Activated CD4-positive, alpha-beta T cell treated with anti-CD3 and anti-CD28 coated beads, Interleukin-2, Interleukin-4, amounts not matched to agents 100 ng/mL and 50 ng/mL, durations not matched to agents 16 hours and 8 hours (primary cell): Measurements from ENCODE around the gene CDC14B.

ENCODE experiments used
- DNase-seq: peaks from one replicate; pipeline ENCODE4 v3.0.0-alpha.2; 2020; ENCODE audit warnings: low spot score

The CDC14B gene

DNA sequence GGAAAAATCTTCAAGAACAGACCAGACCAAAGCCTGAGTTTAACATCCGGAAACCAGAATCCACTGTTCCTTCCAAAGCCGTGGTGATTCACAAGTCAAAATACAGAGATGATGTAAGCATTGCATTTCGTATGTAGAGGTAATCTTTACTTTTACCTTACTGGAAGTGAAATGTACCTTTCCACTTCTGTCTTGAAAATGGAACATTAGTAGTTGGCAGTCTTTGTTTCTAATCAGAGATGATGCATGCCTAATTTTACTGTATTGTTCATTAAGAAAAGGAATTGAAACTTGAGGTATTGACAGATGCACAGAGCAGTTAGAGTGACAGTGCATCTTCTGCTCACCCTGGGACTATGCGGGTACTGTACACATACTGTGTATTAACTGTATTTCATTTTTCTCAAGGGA lies 135.1 kb downstream of the CDC14B start:
- peak; percentile 68 for DNase-seq

DNA sequence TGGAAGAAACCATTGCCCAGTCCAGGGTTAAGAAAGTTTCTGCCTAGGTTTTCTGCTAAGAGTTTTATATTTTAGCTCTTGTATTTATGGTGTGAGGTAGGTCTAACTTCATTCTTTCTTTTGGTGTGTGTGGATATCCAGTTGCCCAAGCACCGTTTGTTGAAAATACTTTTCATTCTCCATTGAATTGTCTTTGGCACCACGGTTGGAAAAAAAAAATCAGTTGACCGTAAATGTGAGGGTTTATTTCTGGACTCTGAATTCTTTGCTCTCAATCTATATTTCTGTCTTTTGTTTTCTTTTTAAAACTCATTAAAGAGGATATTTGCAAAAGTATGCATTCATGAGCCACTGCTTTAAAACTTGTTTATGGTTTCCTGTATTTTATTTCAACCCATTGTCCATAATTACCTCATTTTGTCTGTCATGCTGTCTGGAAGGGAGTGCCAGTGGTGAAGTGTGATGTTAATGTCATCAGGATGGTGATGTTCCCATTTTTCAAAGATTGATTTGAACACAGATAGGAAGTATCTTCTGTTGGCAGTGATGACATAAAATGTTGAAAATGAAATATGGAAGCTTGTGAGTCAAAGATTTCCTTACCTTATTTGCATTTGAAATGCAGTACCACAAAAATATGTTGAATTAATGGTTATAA lies 135.8 kb downstream of the CDC14B start:
- no peak for DNase-seq

DNA sequence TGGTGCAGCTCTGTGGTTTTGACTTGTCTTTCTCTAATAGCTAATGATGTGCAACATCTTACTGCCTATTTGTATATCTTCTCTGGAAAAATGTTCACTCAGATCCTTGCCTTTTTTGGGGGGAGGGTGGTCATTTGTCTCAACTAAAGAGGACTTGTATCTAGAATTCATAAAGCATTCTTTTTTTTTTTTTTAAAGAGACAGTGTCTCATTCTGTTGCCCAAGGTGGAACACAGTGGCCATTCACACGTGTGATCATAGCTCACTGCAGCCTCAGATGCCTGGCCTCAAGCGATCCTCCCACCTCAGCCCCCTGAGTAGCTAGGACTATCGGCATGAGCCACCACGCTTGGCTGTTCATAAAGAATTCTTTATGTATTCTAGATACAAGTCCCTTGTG lies 136.4 kb downstream of the CDC14B start:
- DNase-seq, result no peak

DNA sequence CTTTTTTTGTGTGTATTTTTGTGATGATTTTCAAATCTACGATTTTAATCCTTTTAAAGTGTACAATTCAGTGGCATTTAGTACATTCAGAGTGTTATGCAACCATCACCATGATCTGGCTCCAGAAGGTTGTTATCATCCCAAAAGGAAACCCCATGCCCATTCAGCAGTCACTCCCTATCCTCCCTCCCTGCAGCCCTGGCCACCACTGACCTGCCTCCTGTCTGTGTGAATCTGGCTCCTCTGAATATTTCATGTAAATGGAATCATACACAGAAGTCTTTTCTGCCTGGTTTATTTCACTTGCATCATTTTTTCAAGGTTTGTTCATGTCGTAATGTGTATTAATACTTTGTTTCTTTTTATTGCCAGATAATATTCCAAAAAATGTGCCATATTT lies 137.2 kb downstream of the CDC14B start:
- DNase-seq, result no peak

DNA sequence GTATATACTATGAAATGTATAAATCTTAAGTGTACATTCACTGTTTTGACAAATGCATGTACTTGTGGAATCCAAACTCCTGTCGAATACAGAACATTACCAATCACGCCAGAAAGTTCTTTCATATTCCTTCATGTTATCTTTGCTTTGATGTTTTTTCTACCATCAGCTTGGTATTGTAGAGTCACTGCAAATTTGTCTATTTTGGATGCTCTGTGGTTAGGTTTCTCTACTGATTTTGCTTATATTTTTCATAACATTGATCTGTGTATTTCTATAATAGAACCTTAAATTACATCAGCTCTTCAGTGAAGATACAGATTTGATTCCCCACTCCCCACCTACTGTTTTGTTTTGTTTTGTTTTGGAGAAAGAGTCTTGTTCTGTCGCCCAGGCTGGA lies 138.9 kb downstream of the CDC14B start:
- peak; percentile 15 for DNase-seq

DNA sequence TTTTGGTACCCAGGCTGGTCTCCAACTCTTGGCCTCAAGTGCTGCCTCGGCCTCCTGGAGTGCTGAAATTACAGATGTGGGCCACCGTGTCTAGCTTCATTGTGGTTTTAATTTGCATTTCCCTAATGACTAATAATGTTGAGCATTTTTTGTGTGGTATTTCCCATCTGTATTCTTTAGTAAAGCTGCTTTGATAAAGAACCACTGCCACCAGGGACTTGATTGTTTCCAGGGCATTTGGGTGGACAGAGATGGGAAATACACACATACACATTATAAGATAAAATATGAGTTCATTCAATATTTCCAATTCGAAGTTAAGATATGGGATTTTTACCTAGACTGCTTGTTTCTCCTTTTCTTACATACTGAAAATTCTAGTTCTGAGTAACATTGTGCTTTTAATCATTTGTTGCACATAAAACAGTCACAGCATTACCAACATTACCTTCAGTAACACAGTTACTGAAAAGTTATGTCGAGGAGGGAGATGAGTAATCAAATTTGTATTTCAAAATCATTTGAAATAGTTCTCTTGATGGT lies 140.7 kb downstream of the CDC14B start:
- DNase-seq, result peak; percentile 77

DNA sequence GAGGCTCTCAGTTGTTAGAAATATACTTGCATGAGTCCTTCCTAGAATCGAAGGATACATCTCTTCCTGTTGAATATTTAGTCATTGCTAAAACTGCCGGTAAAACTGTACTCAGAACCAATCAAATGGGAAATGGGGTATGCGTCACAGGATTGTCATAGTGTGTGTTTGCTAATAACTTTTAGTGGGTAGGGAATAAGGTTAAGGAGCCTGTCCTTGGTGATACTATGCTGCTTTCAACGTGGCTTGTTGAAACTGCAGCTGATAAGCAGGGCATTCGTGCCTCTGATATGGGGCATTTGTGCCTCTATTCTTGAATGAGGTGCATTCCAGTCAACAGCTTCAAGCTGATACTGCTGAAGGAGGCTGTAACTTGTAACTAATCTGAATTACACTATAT lies 143.1 kb downstream of the CDC14B start:
- peak; percentile 80 for DNase-seq

DNA sequence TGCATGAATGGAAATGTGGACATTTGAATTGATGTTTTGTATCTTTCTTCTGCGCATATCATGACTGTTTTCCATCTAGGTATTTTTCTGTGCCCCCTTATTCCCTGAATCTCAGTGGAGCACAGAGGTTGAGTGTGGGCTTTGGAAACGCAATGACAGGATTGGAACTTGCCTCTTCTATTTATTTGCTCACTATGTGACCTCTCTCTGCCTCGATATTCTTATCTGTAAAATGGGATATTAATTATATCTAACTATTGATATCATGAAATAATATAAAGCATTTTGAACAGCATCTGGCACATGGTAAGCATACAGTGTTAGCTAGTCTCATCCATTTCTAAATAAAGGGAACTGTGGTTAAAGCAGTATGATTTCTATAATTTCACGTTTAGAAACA lies 143.6 kb downstream of the CDC14B start:
- no peak for DNase-seq

DNA sequence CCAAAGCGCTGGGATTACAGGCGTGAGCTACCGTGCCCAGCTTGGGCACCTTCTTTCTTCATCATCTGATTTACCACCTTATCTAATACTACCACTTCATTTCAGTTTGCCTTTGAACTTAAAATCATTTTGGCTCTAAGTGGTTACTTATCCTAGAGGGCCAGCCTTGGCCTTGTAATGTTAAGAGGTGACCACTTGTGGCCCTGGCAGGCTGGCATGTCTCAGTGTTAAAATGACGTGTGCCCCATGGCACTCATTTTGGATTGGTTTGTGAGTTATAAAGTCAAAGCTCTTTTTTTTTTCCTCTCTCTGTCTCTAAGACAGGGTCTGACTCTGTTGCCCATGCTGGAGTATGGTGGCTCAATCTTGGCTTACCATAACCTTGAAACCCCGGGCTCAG lies 151.9 kb downstream of the CDC14B start:
- DNase-seq, result no peak

DNA sequence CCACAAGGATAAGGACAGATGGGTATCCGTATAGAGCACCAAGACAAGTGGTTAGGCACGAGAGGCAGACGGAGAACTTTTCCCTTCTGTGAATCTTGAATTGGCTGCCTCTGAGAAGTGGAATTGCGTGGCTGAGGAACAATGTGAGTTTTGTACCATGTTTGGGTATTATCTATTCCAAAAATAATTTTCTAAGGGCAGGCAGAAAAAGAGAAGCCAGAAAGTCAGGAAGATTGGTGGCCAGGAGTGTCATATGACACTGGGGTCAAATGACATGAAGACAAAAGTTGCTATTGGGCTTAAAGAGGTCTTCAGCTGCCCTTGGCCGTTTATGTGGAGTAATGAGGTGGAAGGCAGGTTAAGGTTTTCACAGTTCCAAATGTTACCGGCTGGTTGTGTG lies 155.2 kb downstream of the CDC14B start:
- no peak for DNase-seq

DNA sequence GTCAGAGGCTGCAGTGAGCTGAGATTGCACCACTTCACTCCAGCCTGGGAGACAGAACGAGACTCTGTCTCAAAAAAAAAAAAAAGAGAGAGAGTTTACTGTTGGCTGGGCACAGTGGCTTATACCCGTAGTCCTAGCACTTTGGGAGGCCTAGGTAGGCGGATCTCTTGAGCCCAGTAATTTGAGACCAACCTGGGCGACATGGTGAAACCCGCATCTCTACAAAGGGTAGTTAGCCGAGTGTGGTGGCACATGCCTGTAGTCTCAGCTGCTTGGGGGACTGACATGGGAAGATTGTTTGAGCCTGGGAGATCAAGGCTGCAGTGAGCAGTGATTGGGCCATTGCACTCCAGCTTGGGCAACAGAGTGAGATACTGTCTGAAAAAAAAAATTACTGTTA lies 157.1 kb downstream of the CDC14B start:
- DNase-seq, result no peak

DNA sequence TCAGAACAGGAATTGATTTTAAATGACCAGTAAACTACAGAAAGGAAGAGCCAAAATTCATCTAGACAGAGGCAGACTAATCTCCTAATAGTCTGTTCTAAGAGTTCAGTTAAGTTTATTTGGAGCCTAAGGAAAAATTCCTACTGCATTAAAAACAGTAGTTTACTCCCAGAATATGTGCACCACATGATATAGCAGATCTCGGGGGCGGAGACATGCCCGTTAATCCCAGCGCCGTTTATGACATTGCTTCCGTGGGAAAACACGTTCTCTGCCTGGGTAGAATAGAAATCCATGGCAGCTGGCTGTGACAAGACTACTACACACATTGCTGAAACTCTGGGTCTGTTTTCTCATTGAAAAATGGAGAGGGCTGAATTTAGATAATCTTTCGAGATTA lies 158.3 kb downstream of the CDC14B start:
- DNase-seq, result no peak

DNA sequence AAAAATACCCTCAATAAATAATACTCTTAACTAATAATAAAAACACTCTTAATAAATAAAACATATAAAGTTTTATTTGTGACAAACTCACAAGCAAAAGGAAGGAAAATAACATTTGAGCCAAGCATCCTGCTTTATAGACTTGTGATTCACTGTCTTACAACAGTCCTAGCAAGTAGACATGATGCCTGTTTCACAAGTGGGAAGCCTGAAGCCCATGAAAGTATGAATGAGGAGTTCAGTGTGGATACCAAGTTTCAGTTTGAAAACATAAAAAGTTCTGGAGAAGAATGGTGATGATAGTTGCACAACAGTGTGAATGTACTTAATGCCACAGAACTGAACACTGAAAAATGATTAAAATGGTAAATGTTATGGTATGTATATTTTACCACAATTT lies 158.8 kb downstream of the CDC14B start:
- no peak for DNase-seq

DNA sequence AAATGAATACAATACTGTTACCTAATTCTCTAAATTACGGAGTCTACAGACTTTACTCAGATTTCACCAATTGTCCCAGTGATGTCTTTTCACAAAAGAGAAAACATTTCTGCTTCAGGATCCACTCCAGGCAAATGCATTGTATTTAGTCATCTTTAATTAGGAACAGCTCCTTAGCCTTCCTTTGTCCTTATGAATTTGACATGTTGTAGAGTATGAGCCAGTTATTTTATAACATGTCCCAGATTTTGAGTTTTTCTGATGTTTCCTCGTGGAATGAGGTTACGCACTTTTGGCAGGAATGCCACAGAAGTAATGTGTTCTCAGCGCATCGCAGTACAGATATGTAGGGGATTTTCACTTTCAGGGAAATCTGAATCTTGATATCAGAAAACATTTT lies 159.2 kb downstream of the CDC14B start:
- DNase-seq, result no peak

DNA sequence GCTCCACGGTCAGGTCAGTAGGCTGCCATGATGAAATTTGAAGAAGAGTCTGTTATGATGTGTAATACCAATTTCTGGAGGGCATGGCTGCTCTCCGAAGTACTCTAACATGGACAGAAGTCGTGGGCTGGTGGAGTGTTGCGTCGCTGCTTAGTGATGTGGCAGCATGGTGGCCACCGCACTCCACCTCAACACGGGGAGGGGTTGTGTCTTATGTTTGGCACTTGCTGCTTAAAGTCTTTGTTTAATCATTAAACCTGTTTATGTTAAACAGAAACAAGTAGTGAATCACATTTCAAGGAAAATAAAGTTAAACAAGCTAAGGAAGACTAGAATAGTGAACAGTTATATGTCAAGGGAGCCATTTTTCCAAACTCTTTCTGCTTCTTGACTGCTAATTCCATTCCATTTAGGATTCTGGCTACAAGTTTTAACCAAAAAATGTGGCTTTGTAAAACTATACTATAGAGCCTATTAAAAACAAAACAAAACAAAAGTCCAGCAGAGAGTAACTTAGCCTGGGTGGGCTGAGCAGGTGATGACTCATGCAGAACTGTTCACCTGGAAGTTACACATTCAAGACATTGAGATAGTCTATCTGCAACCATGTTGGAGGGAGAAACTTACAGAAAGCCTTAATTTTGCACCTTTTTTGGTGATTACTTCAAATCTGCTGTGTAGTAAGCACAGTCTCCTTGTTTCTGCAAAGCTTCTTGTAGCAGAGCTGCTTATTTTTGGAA lies 160.2 kb downstream of the CDC14B start:
- no peak for DNase-seq

DNA sequence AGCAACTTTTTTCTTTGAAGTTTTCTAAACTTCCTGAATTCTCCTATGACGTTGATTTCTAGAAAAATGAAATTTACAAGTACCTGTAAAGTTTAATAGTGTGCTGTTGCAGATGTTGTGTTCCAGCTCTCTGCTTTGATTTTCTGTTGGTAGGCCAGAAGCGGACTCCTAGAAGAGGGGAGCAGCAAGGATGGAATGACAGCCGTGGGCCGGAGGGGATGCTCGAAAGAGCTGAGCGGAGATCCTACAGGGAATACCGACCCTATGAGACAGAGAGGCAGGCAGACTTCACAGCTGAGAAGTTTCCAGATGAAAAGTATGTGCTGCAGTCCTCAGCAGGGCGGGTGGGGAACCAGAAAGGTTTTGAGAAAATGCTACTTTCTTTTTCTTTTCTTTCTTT lies 161.4 kb downstream of the CDC14B start:
- no peak for DNase-seq

DNA sequence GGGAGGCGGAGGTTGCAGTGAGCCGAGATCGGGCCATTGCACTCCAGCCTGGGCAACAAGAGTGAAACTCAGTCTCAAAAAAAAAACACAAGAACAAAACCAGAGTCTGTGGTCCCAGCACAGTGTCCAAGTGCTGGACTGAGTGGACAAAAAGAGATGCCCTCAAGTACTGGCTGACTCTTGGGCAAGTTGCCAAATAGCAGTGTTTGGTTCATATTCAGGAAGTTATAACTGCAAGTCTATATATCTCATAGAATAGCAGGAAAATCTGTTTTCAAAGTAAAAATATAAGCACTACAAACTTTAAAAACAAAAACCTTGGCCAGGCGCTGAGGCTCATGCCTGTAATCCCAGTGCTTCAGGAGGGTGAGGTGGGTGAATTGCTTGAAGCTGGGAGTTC lies 162.4 kb downstream of the CDC14B start:
- no peak for DNase-seq

DNA sequence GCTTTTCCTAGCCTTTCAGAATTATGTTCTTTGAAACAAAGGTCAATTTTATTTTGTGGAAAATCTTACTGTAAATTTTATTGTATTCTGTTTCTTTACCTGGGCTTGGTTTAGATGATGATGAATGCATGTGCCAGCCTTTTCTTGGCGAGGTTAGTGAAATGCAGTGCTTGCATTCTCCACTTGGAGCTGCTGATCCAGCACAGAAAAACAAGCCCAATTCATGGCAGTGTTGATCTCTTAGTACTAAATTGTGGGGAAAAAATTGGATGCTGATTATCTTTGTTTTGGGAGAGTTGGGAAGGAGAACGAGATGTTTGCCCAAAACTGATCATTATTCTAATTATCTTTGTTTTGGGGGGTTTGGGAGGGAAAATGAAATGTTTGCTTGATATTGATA lies 166.0 kb downstream of the CDC14B start:
- DNase-seq, result no peak

DNA sequence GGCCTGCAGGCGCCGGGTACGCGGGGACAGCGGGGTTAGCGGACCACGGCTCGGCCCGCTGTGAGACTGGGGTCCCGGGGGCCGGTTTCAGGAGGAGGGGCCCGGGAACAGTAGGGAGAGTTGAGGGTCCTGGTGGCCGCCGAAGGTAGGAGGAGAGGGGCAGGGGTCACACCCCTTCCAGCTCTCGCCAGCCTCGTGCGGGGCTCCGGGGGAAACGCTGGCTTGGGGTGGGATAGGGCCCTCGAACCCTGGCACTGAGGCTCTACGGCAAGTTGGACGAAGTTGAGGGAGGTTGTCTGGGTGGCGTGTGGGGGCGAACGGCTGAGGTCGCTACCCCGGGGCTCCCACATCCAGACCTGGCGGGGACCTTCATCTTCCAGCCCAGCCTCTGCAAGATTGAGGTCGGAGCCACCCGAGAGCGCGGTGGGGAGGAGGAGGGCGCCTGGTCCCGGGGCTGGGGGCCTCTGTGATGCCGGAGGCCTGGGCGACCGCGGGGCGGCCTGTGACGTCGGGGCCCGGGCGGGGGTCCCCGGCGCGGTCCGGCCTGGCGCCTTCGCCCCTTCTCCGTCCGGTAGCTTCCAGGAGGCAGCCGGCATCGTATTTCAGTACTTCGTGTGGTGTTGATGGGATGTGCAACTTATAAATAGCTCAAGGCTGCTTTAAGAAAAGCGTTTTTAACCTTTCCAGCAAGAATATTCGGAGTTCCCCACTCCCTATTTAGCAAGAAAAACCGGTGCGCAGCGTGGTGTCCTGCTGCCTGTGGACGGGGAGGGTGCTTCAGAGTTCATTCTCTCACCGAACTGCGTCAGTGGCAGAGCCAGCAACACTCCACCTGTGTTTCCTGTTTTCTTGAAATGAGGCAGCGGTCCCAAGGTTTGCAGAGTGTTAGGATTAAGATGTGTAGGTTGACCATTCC lies 168.8 kb downstream of the CDC14B start:
- DNase-seq, result peak; percentile 34
